Activated CD4-positive, CD25-positive, alpha-beta regulatory T cell (primary cell): Measurements from ENCODE around the gene NUDC.
A peak's percentile ranks its signal among the peaks of the same experiment; 100 is the strongest.

Experiments used
- DNase-seq, 4 experiments: peaks; one replicate each; lab custom pipeline; 2025; lab: John Stamatoyannopoulos, UW

Gene NUDC

DNA sequence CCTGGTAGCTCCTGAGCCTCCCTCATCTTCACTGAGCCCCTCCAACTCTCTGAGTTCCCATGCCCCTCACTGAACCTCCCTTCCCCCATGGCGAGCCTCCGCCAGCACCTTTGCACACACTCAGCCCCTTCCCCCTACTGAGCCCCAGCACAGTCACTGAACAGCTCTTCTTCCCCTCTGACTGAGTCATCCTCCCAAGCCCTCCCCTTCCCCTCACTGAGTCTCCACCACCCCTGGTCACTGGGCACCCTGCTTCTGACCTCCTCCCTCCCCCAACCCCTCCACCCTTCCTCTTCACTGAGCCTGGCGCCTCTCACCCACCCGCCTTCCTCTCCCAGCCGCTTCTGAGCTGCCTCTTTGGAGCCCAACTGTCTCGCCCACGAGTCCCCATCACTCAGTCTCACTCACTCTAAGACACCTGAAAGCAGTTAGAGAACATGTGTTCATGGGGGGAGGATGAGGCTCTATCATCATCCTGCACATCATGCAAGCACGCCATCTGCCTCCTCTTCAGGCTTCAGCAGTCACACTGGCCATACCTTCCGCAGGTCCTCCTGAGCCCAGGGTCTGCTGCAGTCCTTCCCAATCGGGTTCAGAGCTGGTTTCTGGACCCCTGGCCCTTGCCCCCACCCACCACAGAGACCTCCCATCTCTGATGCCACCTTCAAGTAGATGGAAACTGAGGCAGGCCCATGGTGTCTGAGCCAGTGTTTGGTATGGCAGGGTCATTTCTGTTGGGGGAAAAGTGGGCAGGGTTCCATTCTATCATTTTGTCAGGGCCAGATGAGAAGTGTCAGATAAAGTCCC is 70.0 kb downstream of the NUDC start:
- DNase-seq: no peak

DNA sequence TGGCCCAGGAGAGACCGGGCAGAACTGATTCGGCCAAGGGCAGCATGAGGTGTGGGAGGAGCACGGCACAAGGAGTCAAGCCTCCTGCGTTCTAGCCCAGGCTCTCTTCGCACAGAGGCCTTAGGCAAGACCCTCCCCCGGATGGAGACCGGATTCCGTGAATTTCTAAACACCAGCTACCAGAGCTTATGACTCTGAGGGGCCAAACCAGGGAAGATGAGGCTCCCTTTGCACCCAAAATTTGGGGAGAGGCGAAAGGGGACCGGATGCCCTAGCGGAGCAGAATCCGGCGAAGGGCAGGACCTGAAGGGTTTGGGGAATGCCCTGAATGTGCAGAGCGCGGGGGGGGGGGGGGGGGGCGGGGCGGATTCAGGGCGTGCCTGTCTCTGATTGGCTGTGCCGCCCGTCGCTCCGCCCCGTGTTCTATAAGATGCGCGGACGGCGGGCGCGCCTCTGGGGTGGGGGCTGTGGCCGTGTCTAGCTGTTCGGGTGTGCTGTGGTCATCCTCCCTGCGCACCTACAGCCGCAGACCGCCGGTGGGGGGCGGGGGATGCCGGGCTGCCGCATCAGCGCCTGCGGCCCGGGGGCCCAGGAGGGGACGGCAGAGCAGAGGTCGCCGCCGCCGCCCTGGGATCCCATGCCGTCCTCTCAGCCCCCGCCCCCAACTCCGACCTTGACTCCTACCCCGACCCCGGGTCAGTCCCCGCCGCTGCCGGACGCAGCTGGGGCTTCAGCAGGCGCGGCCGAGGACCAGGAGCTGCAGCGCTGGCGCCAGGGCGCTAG is 71.9 kb downstream of the NUDC start, which contains the start of gene TRNP1:
Gene TRNP1, plus strand, starts transcription at position 456 of the 783 bp plus-strand sequence. Its CDS starts 95 bp downstream, at position 551.
- peak; percentile 21 to 67 (median 34) for DNase-seq

DNA sequence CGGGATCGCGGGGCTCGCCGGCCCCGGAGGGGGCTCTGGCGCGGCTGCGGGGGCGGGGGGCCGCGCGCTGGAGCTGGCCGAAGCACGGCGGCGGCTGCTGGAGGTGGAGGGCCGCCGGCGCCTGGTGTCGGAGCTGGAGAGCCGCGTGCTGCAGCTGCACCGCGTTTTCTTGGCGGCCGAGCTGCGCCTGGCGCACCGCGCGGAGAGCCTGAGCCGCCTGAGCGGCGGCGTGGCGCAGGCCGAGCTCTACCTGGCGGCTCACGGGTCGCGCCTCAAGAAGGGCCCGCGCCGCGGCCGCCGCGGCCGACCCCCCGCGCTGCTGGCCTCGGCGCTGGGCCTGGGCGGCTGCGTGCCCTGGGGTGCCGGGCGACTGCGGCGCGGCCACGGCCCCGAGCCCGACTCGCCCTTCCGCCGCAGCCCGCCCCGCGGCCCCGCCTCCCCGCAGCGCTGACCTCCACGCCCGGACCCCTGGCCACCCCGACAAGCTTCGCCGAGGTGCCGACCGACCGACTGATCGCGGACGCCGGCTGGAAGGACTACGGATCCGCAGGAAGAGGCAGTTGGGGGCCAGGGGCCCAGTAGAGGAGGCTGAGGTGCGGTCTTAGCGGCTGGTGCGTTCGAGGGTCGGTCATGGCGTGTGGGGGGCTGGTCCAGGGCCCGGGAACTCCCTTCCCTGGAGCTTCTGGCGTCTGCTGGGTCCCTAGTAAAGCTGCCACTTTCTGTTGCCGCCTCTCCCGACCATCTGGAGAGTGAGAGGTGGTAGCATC is 72.7 kb downstream of the NUDC start:
- DNase-seq: no peak

DNA sequence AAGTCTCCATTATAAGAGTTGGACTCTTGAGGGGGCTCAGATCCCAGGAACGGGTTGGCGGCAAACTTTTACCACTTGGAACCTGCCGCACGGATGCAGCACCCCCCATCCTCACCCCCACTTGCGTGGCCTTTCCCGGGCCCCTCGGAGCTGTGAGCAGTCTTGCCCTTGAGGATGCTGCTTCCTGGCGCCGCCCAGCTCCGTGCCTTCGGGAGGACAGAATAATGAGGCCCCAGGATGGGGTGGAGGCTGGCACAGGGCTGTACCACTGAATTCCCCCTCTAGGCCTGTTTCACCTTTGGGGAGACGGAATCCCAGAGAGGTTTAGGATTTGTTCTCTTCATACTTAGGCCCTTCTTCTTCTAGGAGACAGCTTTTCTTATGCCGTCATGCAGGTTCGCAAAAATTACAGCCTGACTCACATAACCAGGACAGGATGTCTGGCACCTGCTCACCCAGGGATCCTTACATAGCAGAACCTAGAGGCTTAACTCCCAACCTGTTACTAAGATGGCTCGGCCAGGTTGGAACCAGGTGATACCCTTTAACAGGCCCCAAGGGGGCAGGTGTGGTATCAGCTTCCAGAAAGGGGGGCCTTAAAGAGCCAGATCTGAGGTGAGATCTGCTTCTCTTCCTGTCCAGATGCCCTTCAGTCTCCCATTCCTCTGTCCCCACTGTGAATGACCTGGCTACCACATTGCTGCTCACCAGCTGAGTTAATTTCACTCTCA is 73.4 kb downstream of the NUDC start:
- DNase-seq: no peak

DNA sequence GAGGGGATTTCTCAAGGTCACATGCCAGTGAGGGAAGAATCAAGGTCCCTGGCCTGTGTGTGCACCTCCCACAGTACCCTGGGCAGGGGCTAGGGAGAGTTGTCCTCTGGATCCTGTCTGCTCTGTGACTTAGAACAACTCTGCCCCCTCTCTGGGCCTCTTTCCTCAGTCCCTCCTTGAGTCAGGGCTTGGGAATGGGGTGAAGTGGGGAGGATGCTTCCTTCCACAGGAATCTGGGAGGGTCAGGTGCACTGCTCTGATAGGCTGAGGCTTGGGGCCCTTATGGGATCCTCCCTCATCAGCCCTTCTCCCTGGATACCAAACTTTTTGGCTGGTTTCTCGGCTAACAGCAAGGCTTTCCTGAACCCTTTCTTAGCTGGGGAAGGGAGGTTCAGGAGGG is 74.5 kb downstream of the NUDC start:
- DNase-seq: no peak
